Breast epithelium (tissue), 3 donors: ENCODE data around the gene SH2D3C.

Experiments
- CTCF ChIP-seq, 3 donors: fragments of 450-650 bp; IDR thresholded peaks; one replicate each; pipeline ENCODE4 v1.5.1; 2016 to 2017; ENCODE audit warnings: antibody characterized with exemption in 3 of 3, mild to moderate bottlenecking in 3 of 3, moderate library complexity in 3 of 3
- POLR2A ChIP-seq: fragments of 450-650 bp; IDR thresholded peaks from one replicate; pipeline ENCODE4 v1.6.1; 2016; ENCODE audit warnings: antibody characterized with exemption, mild to moderate bottlenecking, moderate library complexity

DNA sequence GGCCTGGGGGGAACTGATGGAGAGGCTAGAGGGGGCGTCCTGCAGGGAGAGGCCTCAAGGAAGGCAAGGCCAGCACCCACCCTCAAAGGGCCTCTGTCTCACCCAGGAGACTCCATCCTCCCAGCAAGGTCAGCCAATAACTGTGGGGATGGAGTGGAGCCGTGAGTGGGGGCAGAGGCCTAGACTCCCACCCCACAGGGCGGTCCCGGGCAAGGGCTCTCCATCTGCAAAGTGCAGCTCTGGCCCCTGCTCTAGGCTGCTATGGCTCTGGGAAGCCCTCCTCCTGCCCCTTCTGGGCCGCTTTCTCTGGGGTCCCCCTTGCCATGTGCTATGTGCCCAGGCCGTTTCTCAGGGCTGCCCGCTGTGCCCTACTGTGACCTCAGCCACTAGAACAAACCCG, 38.3 kb upstream of the SH2D3C start:
- TF ChIP-seq POLR2A (no peak), CTCF (IDR thresholded peaks at IDR 0.05) (no peak)
